Measurements from ENCODE around the gene ZFPM1.
"Not testable (repeated sequence)": the region's sequence is repeated elsewhere in the genome, so short reads cannot be mapped to it uniquely, and the experiment has no call there.

Gene ZFPM1

GRCh38 chr16:88467541-88467944 lies 14.5 kb downstream of the ZFPM1 start:
- no peak for DNase-seq

GRCh38 chr16:88468275-88469129 lies 15.4 kb downstream of the ZFPM1 start:
- DNase-seq, result no peak

GRCh38 chr16:88469615-88470395 lies 16.7 kb downstream of the ZFPM1 start:
- no peak for DNase-seq

GRCh38 chr16:88470396-88470680 lies 17.3 kb downstream of the ZFPM1 start:
- DNase-seq, result not testable (repeated sequence)

- DNase-seq, result not testable (repeated sequence)
These were observed 17.6 kb downstream of the ZFPM1 start for GRCh38 chr16:88470696-88471095.

GRCh38 chr16:88471115-88471514 lies 18.0 kb downstream of the ZFPM1 start:
- no peak for DNase-seq

GRCh38 chr16:88471575-88471974 lies 18.5 kb downstream of the ZFPM1 start:
- DNase-seq, result no peak

- no peak for DNase-seq
These were observed 19.0 kb downstream of the ZFPM1 start for GRCh38 chr16:88472069-88472468.

- DNase-seq, result no peak
These were observed 19.6 kb downstream of the ZFPM1 start for GRCh38 chr16:88472637-88473205.

- no peak for DNase-seq
These were observed 20.8 kb downstream of the ZFPM1 start for GRCh38 chr16:88473666-88474534.

- DNase-seq, result no peak
These were observed 22.0 kb downstream of the ZFPM1 start for GRCh38 chr16:88475037-88475436.

- no peak for DNase-seq
These were observed 23.1 kb downstream of the ZFPM1 start for GRCh38 chr16:88476203-88476602.

- no peak for DNase-seq
These were observed 23.8 kb downstream of the ZFPM1 start for GRCh38 chr16:88476817-88477397.

- DNase-seq, result no peak
These were observed 24.8 kb downstream of the ZFPM1 start for GRCh38 chr16:88477631-88478519.

GRCh38 chr16:88478889-88479792 lies 26.1 kb downstream of the ZFPM1 start:
- DNase-seq, result no peak

GRCh38 chr16:88479793-88480760 lies 27.0 kb downstream of the ZFPM1 start:
- no peak for DNase-seq

GRCh38 chr16:88480829-88481228 lies 27.7 kb downstream of the ZFPM1 start:
- no peak for DNase-seq

GRCh38 chr16:88481851-88482250 lies 28.8 kb downstream of the ZFPM1 start:
- DNase-seq, result no peak
